Stimulated activated naive CD8-positive, alpha-beta T cell treated with anti-CD3 and anti-CD28 coated beads, Interleukin-15, amount 100 ng/mL, for 72 hours (primary cell): ENCODE data around the gene CERT1.
A peak's percentile ranks its signal among the peaks of the same experiment; 100 is the strongest.
"Not testable (repeated sequence)": the region's sequence is repeated elsewhere in the genome, so short reads cannot be mapped to it uniquely, and the experiment has no call there.

Experiments used
- ATAC-seq: fragments of 150-1000 bp; cut with Tn5 transposase; 2 replicates; pipeline ENCODE4 v1.10.0; 2021; ENCODE audit warnings: mild to moderate bottlenecking, moderate library complexity
- DNase-seq, 2 donors: peaks; one replicate each; pipeline ENCODE4 v3.0.0; 2021 to 2022
- H3K27ac Mint-ChIP-seq, 2 donors: one replicate each; pipeline ENCODE4 v1.8.0; 2022; ENCODE audit warnings: mild to moderate bottlenecking in 2 of 2, mixed read lengths in 2 of 2, moderate library complexity in 2 of 2
- H3K27me3 Mint-ChIP-seq: one replicate; pipeline ENCODE4 v1.8.0; 2022; ENCODE audit warnings: mixed read lengths
- H3K4me1 Mint-ChIP-seq: one replicate; pipeline ENCODE4 v1.8.0; 2022; ENCODE audit warnings: mild to moderate bottlenecking, mixed read lengths
- H3K4me3 Mint-ChIP-seq, 2 donors: one replicate each; pipeline ENCODE4 v1.8.0; 2022; ENCODE audit warnings: mild to moderate bottlenecking in 2 of 2, mixed read lengths in 2 of 2, moderate library complexity in 1 of 2
- H3K9me3 Mint-ChIP-seq, 2 donors: one replicate each; pipeline ENCODE4 v1.8.0; 2022; ENCODE audit warnings: mixed read lengths in 2 of 2

Gene CERT1

DNA sequence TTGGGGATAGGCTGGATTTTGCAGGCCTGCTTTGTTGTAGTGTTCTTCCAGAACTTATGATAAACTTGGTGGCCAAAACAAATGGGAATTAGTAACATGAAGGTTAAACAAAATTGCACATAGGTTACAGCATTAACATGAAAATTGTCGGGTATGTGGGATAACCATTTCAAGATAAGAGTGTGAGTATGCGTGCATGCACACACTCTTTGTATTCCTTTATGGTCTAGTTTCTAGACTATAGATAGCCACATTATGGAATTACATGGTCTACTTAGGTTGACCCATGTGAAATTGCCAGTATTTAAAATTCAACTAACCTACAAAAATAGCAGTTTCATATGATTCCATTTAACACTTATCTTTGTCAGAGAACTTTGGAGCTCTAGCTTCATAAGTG is 173.0 kb downstream of the CERT1 start:
- H3K27me3 Mint-ChIP-seq: no peaks in the 10 kb centered on the region
- DNase-seq (no peak), ATAC-seq (no peak)
- H3K9me3 Mint-ChIP-seq: no peaks in the 10 kb centered on the region
- H3K27ac Mint-ChIP-seq: no peak overlapping the region
- H3K4me1 Mint-ChIP-seq: peaks cover 38% of the 10 kb centered on the region
- no peak overlapping the region for H3K4me3 Mint-ChIP-seq

- ATAC-seq: peak; percentile 16
- Mint-ChIP-seq H3K4me3 (no peak overlapping the region), H3K9me3 (no peaks in the 10 kb centered on the region)
Observed at GRCh38 chr5:75337366-75338021, 173.9 kb downstream of the CERT1 start.

DNA sequence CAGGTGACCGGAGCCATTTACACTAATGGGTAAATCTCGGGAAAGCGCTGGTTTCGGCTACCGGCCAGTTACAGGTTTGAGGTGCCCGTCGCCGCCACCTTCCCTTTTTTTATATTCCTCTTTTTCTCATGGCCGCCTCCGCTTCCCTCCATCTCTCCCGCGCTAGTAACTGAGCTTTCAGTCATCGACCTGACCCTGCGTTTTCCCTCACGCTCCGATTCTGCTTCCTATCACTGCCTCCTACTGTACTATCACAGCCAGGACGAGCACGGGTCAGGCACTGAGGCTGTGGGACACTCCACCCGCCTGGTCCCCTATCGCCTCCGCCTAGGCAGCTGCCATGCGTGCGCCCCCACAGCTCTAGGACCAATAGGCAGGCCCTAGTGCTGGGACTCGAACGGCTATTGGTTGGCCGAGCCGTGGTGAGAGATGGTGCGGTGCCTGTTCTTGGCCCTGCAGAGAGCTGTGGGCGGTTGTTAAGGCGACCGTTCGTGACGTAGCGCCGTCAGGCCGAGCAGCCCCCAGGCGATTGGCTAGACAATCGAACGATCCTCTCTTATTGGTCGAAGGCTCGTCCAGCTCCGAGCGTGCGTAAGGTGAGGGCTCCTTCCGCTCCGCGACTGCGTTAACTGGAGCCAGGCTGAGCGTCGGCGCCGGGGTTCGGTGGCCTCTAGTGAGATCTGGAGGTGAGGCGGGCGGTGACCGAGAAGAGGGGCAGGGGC is 174.7 kb downstream of the CERT1 start, which contains the start of gene HMGCR:
HMGCR (plus strand) TSS at position 606 of the 722 bp plus-strand sequence. CDS start 5,386 bp downstream, outside the sequence.
- Mint-ChIP-seq H3K27me3 (no peaks in the 10 kb centered on the region), H3K27ac (peak within 1 kb of the TSS in 1 of 2 donors; percentile 21), H3K4me3 (no peak within 1 kb of the TSS), H3K9me3 (no peaks in the 10 kb centered on the region), H3K4me1 (peaks cover 38% of the 10 kb centered on the region)
- peak; percentile 98 for ATAC-seq
- DNase-seq: peak; percentile 95 to 99

More at GRCh38 chr5:75337366-75338021, 173.9 kb downstream of the CERT1 start:
- Mint-ChIP-seq H3K4me1 (peaks cover 38% of the 10 kb centered on the region), H3K27ac (peak overlapping the region in 1 of 2 donors; percentile 21), H3K27me3 (no peaks in the 10 kb centered on the region)
- peak; percentile 50 to 52 for DNase-seq

GRCh38 chr5:75335952-75336614 is 175.3 kb downstream of the CERT1 start:
- Mint-ChIP-seq H3K9me3 (no peaks in the 10 kb centered on the region), H3K4me3 (no peak overlapping the region), H3K4me1 (peaks cover 32% of the 10 kb centered on the region), H3K27ac (no peak overlapping the region), H3K27me3 (no peaks in the 10 kb centered on the region)
- no peak for DNase-seq
- ATAC-seq: no peak

DNA sequence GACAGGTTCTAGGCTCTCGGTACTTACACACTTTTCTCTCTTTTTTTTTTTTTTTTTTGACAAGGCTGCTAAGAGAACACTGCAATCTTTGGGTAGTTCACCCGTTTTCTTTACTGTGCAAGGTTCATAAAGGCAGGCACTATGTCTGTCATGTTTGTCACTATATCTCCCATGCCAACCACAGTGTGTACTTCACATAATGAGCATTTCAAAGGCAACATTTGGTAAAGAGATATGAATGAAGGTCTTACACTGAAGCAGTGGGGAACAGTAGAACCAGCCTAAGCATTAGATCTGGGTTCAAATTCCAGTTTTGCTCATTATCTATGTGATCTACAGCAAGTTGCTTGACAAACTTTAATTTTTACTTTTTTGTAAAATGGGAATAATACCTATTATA is 175.9 kb downstream of the CERT1 start:
- H3K4me1 Mint-ChIP-seq: peaks cover 26% of the 10 kb centered on the region
- DNase-seq (no peak), ATAC-seq (no peak)
- H3K9me3 Mint-ChIP-seq: no peaks in the 10 kb centered on the region
- no peak overlapping the region for H3K27ac Mint-ChIP-seq
- H3K4me3 Mint-ChIP-seq: no peak overlapping the region
- H3K27me3 Mint-ChIP-seq: peaks cover 4% of the 10 kb centered on the region

DNA sequence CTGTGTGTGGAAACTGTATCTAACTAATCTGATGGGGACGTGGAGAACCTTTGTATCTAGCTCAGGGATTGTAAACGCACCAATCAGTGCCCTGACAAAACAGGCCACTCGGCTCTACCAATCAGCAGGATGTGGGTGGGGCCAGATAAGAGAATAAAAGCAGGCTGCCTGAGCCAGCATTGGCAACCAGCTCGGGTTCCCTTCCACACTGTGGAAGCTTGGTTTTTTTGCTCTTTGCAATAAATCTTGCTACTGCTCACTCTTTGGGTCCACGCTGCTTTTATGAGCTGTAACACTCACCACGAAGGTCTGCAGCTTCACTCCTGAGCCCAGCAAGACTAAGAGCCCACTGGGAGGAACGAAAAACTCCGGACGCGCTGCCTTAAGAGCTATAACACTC is 177.0 kb downstream of the CERT1 start:
- H3K4me3 Mint-ChIP-seq, ATAC-seq, H3K9me3 Mint-ChIP-seq, H3K27ac Mint-ChIP-seq, DNase-seq: not testable (repeated sequence)
- Mint-ChIP-seq H3K4me1 (peaks cover 16% of the 10 kb centered on the region), H3K27me3 (peaks cover 13% of the 10 kb centered on the region)

DNA sequence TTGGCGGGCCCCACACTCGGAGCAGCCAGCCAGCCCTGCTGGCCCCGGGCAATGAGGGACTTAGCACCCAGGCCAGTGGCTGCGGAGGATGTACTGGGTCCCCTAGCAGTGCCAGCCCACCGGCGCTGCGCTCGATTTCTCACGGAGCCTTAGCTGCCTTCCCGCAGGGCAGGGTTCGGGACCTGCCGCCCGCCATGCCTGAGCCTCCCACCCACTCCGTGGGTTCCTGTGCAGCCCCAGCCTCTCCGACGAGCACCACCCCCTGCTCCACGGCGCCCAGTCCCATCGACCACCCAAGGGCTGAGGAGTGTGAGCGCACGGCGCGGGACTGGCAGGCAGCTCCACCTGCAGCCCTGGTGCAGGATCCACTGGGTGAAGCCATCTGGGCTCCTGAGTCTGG is 177.7 kb downstream of the CERT1 start:
- H3K27ac Mint-ChIP-seq, H3K9me3 Mint-ChIP-seq, DNase-seq, ATAC-seq, H3K4me3 Mint-ChIP-seq: not testable (repeated sequence)
- peaks cover 13% of the 10 kb centered on the region for H3K4me1 Mint-ChIP-seq
- H3K27me3 Mint-ChIP-seq: peaks cover 13% of the 10 kb centered on the region

DNA sequence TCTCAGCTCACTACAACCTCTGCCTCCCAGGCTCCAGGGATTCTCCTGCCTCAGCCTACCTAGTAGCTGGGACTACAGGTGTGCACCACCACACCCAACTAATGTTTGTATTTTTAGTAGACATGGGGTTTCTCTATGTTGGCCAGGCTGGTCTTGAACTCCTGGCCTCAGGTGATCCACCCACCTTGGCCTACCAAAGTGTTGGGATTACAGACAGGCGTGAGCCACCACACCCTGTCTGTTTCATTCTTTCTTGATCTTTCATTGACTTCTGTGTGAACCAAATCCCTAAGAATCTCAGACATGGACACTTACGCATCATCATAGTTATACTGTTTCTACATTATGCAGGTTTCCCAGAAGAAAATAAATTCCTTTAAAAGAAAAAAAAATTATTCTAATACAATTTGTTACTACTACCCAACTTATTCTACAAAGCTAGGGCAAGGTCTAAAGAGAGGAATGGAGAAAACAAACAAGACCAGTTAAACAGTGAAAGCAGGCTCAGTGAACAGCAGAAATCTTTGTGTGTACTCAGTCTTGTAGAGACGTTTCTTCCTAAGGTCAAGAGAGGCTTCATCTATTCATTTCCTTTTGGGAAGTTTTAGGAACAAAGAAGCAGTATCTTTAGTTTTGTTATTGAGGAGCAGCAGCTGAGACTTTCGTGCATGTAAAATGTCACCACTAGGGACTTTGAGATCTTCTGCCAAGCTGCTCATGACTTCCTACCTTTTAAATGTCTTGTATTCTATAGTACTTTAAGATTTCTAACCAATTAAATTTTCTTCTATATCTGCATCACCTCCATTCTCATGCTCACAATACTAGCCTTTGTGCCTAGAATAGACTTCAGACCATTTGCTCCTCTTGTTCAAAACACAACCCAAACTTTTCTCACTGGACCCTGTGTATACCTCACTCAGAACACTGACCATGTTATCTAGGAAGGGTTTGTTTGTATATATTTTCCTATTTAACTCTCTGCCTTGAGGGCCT is 180.0 kb downstream of the CERT1 start:
- peaks cover 13% of the 10 kb centered on the region for H3K27me3 Mint-ChIP-seq

GRCh38 chr5:75330404-75330803 is 181.0 kb downstream of the CERT1 start:
- Mint-ChIP-seq H3K4me1 (peaks cover under 1% of the 10 kb centered on the region), H3K4me3 (no peak overlapping the region), H3K9me3 (no peaks in the 10 kb centered on the region), H3K27ac (no peak overlapping the region), H3K27me3 (peaks cover 13% of the 10 kb centered on the region)
- no peak for DNase-seq
- no peak for ATAC-seq

More for the DNA sequence above, 180.0 kb downstream of the CERT1 start:
- Mint-ChIP-seq H3K4me3 (no peak overlapping the region), H3K27ac (no peak overlapping the region), H3K9me3 (no peaks in the 10 kb centered on the region), H3K4me1 (no peaks in the 10 kb centered on the region)
- ATAC-seq: no peak
- DNase-seq: no peak
